Measurements from ENCODE around the gene PLEKHM2.
"Not testable (repeated sequence)": the region's sequence is repeated elsewhere in the genome, so short reads cannot be mapped to it uniquely, and the experiment has no call there.

PLEKHM2 gene

GRCh38 chr1:15649937-15650336, 34.2 kb upstream of the PLEKHM2 start:
- TF ChIP-seq CTCF (conservative IDR thresholded peaks at IDR 0.05; ENCODE audit: low read depth) = no peak
- ChIA-PET CTCF (no interaction called here), POLR2A (ENCODE audit: low non-redundant PET) (no interaction called here)
- no peak for DNase-seq (ENCODE audit: low spot score)
- H3K27ac ChIP-seq = no peak overlapping the region

- CTCF ChIA-PET = no interaction called here
- no peak overlapping the region for H3K27ac ChIP-seq
- DNase-seq (ENCODE audit: low spot score) = no peak
- POLR2A ChIA-PET (ENCODE audit: low non-redundant PET) = no interaction called here
- TF ChIP-seq CTCF (conservative IDR thresholded peaks at IDR 0.05; ENCODE audit: low read depth) = no peak
Measured at GRCh38 chr1:15650433-15650832, 33.7 kb upstream of the PLEKHM2 start.

- CTCF ChIA-PET; POLR2A ChIA-PET (ENCODE audit: low non-redundant PET); DNase-seq (ENCODE audit: low spot score); H3K27ac ChIP-seq: not testable (repeated sequence)
Measured at GRCh38 chr1:15652130-15652529, 32.0 kb upstream of the PLEKHM2 start.

GRCh38 chr1:15654091-15654690, 29.9 kb upstream of the PLEKHM2 start:
- DNase-seq (ENCODE audit: low spot score) = no peak
- CTCF ChIA-PET = interaction anchor here (0.9 kb wide), 1 partner anchor 36 kb away, joined by 5 read pairs; no protein-coding TSS in a partner anchor
- TF ChIP-seq CTCF (conservative IDR thresholded peaks at IDR 0.05; ENCODE audit: low read depth) = no peak
- H3K27ac ChIP-seq = no peak overlapping the region
- POLR2A ChIA-PET (ENCODE audit: low non-redundant PET) = no interaction called here

GRCh38 chr1:15656464-15656863, 27.7 kb upstream of the PLEKHM2 start:
- CTCF ChIA-PET = no interaction called here
- no peak overlapping the region for H3K27ac ChIP-seq
- no peak for TF ChIP-seq CTCF (conservative IDR thresholded peaks at IDR 0.05; ENCODE audit: low read depth)
- POLR2A ChIA-PET (ENCODE audit: low non-redundant PET) = no interaction called here
- no peak for DNase-seq (ENCODE audit: low spot score)

- ChIA-PET POLR2A (ENCODE audit: low non-redundant PET) (no interaction called here), CTCF (no interaction called here)
- no peak overlapping the region for H3K27ac ChIP-seq
- no peak for DNase-seq (ENCODE audit: low spot score)
- no peak for TF ChIP-seq CTCF (conservative IDR thresholded peaks at IDR 0.05; ENCODE audit: low read depth)
Measured at GRCh38 chr1:15657021-15657420, 27.1 kb upstream of the PLEKHM2 start.

GRCh38 chr1:15660151-15660550, 24.0 kb upstream of the PLEKHM2 start:
- CTCF ChIA-PET = no interaction called here
- no peak overlapping the region for H3K27ac ChIP-seq
- DNase-seq (ENCODE audit: low spot score) = no peak
- POLR2A ChIA-PET (ENCODE audit: low non-redundant PET) = no interaction called here
- TF ChIP-seq CTCF (conservative IDR thresholded peaks at IDR 0.05; ENCODE audit: low read depth) = no peak
